HEK293T (cell line): ENCODE data around the gene CCT5.

Experiments
- ARNT ChIP-seq: fragments of 450-650 bp; IDR thresholded peaks from 2 replicates; pipeline ENCODE4 v1.6.1; 2017; ENCODE audit warnings: mild to moderate bottlenecking
- ELF4 ChIP-seq: fragments of 450-650 bp; IDR thresholded peaks from 2 replicates; pipeline ENCODE4 v1.6.1; 2017; ENCODE audit warnings: antibody characterized with exemption
- FOXA1 ChIP-seq: fragments of 450-650 bp; IDR thresholded peaks from 2 replicates; pipeline ENCODE4 v1.6.1; 2016; ENCODE audit warnings: mild to moderate bottlenecking
- FOXM1 ChIP-seq: fragments of 450-650 bp; IDR thresholded peaks from 2 replicates; pipeline ENCODE4 v1.6.1; 2017; ENCODE audit warnings: mild to moderate bottlenecking, borderline replicate concordance
- LEF1 ChIP-seq: fragments of 450-650 bp; IDR thresholded peaks from 2 replicates; pipeline ENCODE4 v1.6.1; 2017; ENCODE audit warnings: mild to moderate bottlenecking, borderline replicate concordance
- SP1 ChIP-seq: fragments of 450-650 bp; IDR thresholded peaks from 2 replicates; pipeline ENCODE4 v1.6.1; 2017
- SUZ12 ChIP-seq: fragments of 450-650 bp; IDR thresholded peaks from 2 replicates; pipeline ENCODE4 v1.6.1; 2016; ENCODE audit warnings: mild to moderate bottlenecking
- TARDBP ChIP-seq: fragments of 450-650 bp; IDR thresholded peaks from 2 replicates; pipeline ENCODE4 v1.6.1; 2016

- TF ChIP-seq LEF1 (no peak), SP1 (no peak), FOXM1 (no peak), TARDBP (no peak), SUZ12 (no peak), ELF4 (no peak), FOXA1 (no peak), ARNT (no peak)
Measured at GRCh38 chr5:10308844-10309243, 58.8 kb downstream of the CCT5 start.
